Fibroblast of skin of scalp (primary cell): ENCODE data around the gene SF3B4. TPM values are rescaled to one million over a fixed set of nuclear protein-coding genes. Genes with fewer than 3 reads are reported as not detected.
"Not testable (repeated sequence)": the region's sequence is repeated elsewhere in the genome, so short reads cannot be mapped to it uniquely, and the experiment has no call there.

Source experiments
- DNase-seq: peaks from one replicate; pipeline ENCODE4 v3.0.0-alpha.2; 2013
- polyA plus RNA-seq, 2 experiments: library from polyadenylated mRNA; unstranded; fragments of 120-200 nt; gene quantifications; one replicate each; pipeline ENCODE4 v1.2.1, GENCODE V29; 2013; ENCODE audit not compliant: insufficient read length in 2 of 2

Gene SF3B4
- polyA plus RNA-seq (2013, experiment 1 of 2; ENCODE audit: insufficient read length) = 67.2 TPM
- 69.9 TPM for polyA plus RNA-seq (2013, experiment 2 of 2; ENCODE audit: insufficient read length)

DNA sequence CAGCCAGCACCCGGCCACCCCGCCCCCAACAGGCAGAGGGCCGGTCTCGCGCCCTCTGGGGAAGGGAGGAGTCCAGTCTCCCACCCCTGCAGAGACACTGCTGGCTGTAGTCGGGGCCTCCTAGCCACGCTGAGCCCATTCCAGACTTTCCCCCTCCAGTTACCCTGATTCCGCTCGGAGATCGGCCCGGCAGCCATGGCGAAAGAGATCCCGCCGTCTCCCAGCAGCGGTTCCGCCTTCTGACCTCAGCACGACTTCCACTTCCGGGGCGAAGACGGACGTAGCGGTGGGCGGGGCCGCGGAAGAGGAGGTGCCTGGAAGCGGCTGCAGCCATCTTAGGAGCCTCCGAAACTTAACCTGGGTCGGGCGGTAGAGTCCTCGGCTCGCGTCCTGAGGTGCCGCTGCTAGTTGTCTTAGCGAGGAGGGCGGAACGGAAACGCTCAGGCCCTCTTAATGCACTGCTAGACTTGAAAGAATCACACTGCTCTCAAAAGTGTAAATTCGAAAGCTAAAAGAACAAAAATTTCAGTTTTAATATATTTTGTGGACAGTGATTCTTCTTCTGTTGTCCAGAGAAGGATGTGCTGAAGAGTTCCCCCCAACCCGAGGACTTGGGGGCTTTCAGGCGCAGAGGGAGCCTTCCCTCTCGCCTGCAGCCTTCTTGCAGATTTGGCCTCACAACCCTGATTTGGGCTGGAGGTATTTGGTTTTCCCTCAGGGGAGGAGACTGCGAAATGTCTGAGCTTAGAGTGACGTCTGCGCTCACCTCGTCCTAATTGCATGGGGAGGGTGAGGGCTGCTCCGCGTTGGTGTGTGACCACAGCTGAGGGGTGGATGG lies at the start of gene SF3B4:
SF3B4 (minus strand) TSS at position 241 of the 838 bp plus-strand sequence; CDS start at position 197, 44 bp downstream.
- DNase-seq = peak; percentile 92

GRCh38 chr1:149977345-149977744 lies 49.7 kb upstream of the SF3B4 start:
- DNase-seq = no peak

- DNase-seq = no peak
Observed at GRCh38 chr1:149972547-149972946, 44.9 kb upstream of the SF3B4 start.

DNA sequence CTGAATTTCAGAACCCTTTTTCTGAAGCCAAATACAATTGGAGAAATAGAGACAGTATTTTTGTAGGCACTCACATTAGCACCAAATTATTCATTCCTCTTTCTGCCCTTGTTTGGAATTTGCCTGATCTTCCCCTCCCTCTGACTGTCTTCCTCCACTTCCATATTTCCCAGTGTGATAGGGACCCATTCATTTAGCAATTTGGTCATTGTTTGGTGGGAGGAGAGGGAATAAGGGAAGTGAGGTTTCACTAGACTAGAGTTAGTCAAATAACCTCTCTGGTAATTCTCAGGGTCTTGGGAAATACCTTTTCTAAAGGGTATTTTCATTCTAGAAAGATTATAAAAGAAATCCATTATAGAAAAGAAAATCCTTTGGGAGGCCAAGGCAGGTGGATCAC lies 40.0 kb upstream of the SF3B4 start:
- no peak for DNase-seq

DNA sequence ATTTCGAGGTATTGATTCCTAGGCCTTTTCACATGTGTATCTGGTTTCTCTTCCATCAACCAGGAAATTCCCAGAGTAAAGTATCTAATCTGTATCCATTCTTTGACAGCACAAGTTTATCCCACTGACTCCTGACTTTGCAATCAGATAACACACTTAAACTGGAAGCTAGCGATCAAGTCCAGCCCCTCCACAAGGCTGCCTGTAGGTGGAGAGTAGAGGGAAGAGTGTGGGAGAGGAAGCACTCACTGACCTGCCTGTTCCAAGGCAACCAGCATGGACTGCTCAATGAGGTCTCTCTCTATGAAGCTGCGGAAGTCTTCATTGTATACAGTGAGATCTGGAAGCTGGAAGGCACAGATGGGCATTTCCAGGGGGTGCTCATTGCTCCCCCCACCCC lies 39.4 kb upstream of the SF3B4 start:
- no peak for DNase-seq

DNA sequence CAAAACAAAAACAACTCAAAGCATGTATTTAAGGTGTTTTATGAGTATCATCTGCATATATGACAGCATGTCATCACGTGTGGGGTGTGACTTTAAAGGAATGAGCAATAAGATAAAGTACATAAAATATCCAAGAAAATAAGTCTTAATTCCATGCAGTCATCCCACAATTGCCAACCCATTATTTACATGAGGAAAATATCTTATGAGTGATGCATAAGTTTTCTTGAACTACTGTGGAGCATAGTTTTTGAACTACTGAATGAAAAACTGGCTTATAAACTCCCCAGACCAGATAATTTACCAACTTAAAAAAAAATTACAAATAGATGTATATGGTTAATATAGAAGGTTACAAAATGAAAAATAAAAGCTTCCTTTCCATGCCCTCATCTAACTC lies 38.8 kb upstream of the SF3B4 start:
- no peak for DNase-seq

GRCh38 chr1:149965440-149965839 lies 37.8 kb upstream of the SF3B4 start:
- DNase-seq = no peak

- no peak for DNase-seq
Observed at GRCh38 chr1:149963358-149963757, 35.8 kb upstream of the SF3B4 start.

DNA sequence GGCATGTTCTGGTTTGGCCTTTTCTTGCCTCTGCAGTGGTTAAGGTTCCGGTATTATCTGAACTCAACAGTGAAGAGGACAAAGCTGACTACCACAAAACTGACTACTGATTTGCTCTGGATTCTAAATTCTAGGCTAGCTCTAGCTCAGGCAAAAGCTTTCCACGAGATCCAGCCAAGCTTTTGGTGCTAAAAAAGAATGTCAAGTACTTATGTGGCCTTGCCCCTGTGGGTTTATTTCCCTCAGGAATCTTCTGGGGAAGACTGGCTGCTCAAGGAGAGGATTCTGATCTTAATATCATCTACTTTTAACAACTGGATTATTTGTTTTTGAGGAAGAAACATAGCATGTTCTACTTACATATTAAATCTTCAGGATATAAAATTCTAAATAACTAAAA lies 35.1 kb upstream of the SF3B4 start:
- DNase-seq = no peak

GRCh38 chr1:149962039-149962647 lies 34.5 kb upstream of the SF3B4 start:
- peak; percentile 78 for DNase-seq

DNA sequence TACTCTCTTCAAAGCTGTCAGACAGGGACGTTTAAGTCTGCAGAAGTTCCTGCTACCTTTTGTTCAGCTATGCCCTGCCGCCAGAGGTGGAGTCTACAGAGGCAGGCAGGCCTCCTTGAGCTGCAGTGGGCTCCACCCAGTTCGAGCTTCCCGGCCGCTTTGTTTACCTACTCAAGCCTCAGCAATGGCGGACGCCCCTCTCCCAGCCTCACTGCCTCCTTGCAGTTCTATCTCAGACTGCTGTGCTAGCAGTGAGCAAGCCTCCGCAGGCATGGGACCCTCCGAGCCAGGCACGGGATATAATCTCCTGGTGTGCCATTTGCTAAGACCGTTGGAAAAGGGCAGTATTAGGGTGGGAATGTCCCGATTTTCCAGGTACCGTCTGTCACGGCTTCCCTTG lies 29.9 kb upstream of the SF3B4 start:
- not testable (repeated sequence) for DNase-seq

DNA sequence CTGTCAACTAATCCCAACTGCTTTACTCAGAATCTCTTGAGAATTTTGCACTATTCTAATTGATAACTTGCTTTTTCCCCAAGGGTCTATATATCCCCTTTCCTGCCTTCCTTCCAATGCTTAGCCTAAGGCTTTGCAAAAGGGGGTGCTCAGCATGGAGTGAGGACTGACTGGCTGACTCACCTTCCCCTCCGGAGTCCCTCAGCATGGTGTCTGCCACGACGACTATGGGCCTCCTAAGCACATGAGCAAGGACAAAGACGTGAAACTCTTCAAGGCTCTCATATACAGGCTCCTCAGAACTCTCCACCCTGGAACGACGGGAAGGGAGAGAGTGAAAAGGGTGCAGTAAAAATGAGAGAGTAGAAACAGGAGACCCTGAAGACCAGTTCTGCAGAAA lies 22.3 kb upstream of the SF3B4 start:
- DNase-seq = peak; percentile 19

- DNase-seq = no peak
Observed at GRCh38 chr1:149945206-149945605, 17.6 kb upstream of the SF3B4 start.

DNA sequence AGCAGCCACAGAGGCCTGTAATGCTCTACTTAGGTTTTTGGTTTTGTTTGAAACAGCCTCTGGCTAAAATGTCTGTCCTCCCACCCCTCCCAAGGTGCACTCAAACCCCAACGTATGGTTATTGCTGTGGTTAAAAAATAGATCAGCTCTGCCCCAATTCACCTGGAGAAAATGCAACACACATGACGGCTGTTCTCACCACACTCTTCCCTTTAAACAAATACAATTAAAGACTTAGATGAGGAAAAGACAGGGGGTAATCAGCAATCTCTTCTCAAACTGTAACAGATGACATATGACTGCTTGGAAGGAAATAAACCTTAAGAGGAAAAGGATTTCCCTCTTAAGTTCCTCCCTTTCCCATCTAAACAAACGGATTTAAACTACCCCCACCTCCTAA lies 15.3 kb upstream of the SF3B4 start:
- no peak for DNase-seq

DNA sequence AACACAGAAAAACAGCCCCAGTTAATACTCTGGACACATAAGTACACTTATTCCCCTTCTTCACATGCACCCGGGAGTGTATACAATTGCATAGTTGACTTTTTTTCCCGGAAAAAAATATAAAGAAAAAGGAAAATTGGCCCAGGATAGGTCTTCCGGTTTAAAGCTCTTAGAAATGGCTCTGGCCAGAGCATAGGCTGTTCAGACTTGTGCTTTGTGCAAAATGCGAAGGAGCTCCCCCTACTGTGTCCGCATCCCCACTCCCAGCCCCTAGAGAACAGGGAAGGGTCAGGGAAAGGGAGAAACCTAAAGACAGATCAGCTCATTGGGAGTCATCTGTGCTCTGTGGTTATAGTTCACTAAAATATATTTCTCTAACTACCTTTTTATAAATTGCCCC lies 14.6 kb upstream of the SF3B4 start:
- DNase-seq = peak; percentile 43

GRCh38 chr1:149940427-149940826 lies 12.8 kb upstream of the SF3B4 start:
- no peak for DNase-seq

GRCh38 chr1:149938668-149939003 lies 11.0 kb upstream of the SF3B4 start:
- DNase-seq = not testable (repeated sequence)

DNA sequence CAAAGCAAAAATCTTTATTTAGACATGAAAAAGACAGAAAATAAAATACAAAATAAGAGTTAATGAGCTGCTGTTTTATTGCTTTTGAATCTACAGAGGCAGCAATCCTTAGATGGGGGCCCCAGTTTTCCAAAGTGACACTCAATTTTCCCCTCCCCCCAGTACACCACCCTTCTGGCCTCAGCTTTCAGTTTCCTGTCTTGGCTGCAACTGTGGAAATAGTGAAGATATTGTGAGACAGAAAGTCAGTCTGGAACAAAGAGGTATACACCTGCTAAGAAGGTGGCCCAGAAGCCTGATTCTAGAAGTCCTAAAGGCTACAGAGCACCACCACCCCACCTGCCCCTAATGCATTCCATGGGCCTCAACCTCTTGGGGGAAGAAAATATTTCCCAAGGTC lies 10.2 kb upstream of the SF3B4 start:
- no peak for DNase-seq

DNA sequence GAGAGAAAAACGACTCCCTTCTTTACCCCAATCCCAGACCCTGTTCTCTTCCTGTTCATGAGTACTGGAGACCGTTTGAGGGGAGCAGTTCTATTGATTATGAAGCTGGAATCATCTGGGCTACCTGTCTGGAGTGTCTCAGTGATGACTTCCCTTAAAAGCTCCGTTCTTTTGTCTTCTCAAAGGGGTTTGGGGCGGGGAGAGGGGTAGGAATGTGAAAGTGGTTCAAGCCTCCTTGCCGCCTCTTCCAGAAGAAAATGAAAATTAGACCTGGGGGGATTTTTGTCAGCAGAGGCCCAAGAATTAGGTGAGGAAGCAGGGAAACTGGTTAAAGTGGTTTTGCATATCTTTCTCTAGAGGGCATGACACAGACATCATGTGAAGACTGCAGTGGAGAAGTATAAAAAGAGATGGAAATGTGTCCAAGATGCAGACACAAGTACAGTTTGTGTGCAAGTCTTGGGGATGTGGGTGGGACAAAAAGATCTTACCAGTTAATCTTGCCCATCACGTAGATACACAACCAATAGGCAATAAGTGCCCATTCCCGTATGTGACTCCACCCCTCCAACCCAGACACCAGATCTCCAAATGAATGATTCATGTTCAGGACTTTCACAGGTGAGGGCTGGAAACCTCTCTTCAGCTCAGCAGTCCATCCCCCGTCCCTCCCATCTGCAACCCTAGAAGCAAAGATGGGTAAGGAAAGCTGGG lies 9.5 kb upstream of the SF3B4 start:
- peak; percentile 32 for DNase-seq

DNA sequence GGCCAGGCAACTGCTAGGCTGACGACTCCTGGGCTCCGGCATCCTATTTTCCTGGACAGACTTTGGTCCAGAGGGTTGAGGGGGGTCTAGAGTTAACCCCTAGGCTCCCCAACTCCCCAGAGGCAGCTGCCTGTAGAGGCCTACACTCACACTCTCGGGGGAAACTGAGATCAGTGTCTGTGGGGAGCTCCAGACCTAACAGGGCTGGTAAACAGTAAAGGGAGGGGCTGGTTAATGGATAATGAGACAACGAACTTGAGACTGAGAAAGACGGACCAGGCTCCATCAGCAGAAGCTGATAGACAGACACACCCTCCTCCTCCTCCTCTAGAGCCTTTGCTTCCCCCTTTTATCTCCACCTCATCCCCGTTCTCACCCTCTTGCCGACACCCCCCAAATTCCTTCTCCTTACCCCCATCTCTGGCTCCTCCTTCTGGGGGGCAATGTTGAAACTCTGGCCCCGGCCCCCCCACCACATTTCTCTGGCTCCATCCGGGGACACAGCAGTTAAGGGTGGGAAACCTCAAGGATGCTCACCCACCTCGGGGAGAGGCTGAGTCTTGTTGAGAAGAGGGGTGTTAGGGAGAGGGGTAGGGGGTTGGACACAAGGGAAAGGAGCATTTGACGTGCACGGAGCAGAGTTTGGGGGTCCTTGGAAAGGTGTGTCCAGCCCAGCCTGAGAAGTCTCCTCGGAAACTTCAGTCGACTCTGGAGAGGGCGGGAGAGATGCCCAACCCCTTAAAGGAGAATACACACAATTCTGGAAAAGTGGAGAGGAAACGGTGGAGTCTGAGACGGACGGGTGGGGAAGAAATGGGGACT lies 8.8 kb upstream of the SF3B4 start, which contains the start of gene MTMR11:
MTMR11 (minus strand) TSS at position 710 of the 822 bp plus-strand sequence; CDS start at position 478, 232 bp downstream.
- peak; percentile 41 for DNase-seq

DNA sequence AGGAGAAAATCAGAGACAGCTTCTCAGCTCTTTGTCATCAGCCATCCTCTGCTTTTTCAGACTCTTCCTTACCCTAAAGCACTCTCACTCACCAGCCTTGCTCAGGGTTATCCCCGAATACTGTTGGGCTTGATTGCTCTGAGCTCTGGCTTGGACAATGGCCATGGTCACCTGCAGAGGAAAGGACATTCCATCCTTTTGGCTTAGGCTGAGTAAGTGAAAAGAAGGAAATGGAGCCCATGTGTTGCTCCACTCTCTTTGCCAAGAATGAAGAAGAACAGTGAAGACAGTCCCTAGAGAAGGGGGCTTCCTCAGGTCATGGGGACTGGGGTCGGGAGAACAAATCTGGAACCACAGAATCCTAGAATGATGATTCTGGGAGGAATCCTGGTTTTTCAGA lies 6.8 kb upstream of the SF3B4 start:
- DNase-seq = no peak

DNA sequence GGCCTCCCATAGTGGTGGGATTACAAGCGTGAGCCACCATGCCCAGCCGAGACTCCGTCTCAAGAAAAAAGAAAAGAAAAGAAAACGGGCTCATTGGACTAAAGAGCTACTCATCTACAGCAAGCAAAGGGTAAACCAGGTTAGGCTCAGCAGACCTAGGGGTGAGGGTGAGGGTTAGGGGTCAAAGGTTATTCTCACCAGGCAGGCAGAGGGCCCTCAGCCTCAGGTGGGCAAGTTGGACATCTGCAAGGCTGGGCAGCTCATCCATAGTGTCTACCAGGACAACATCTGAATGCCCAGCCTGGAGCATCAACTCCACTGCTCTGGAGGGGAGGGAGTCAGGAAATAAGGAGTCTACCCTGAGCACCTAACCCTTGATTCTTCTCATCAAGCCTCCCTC lies 5.6 kb upstream of the SF3B4 start:
- DNase-seq = no peak
